H7 (cell line): Measurements from ENCODE around the gene CARMIL1. TPM values are rescaled to one million over a fixed set of nuclear protein-coding genes. Genes with fewer than 3 reads are reported as not detected.
A peak's percentile ranks its signal among the peaks of the same experiment; 100 is the strongest.

Experiments
- DNase-seq: peaks from one replicate; pipeline ENCODE4 v3.0.0; 2012
- H3K27me3 ChIP-seq: 2 replicates; pipeline ENCODE4 v1.6.0; 2011; ENCODE audit warnings: mild to moderate bottlenecking, low read length; ENCODE audit not compliant: control insufficient read depth, insufficient read depth
- H3K36me3 ChIP-seq: replicated peaks from 2 replicates; pipeline ENCODE4 v1.5.1; 2011; ENCODE audit warnings: low read length; ENCODE audit not compliant: control insufficient read depth, insufficient read depth
- H3K4me3 ChIP-seq: 2 replicates; pipeline ENCODE4 v1.5.1; 2011; ENCODE audit warnings: low read depth, mild to moderate bottlenecking, control low read depth, low read length, moderate library complexity; ENCODE audit not compliant: insufficient read depth
- total RNA-seq: library from RNA; depleted of rRNA; stranded (reverse); fragments of >200 nt; shearing (Covaris generic); gene quantifications from 2 replicates; pipeline ENCODE4 v1.2.3, GENCODE V29; 2014; rRNA removed

CARMIL1 gene
- total RNA-seq, result 19.4 and 23.4 TPM in 2 replicates

- no peaks in the 10 kb centered on the region for H3K36me3 ChIP-seq
Measured at GRCh38 chr6:25278914-25279747, at the start of gene CARMIL1. Gene CARMIL1 (plus strand): TSS chr6:25279374. CDS start chr6:25279796, 422 bp downstream.

DNA sequence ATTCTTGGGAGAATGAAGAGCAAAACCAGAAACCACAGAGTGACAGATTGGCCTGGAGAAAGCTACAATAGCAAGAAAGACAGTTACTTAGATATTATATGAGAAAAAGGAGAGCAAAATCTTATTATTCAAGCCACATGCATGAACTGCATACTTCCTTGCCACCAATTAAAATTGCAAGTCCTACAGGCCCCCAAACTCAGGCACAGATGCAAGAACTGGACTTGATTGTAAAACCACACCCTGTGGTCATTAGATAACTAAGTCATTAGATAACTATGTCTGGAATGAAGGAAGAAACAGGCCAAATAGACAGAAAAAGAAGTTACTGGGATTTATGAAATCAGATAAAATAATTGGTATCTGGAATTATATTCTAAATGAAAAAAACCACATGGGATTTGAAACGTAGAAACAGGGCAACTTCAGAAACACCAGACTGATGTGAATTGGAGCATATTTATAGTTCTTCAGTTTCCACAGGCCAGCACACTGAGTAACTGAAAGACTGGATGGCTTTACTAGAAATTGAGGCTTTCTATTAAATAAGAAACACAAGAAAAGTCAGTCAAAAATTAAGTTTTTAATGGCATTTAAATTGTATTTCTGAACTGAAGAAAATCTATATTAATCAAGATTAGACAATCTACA is 49.4 kb upstream of the CARMIL1 start:
- no peaks in the 10 kb centered on the region for H3K27me3 ChIP-seq
- no peaks in the 10 kb centered on the region for H3K36me3 ChIP-seq
- DNase-seq, result no peak
- no peak overlapping the region for H3K4me3 ChIP-seq

More at GRCh38 chr6:25278914-25279747, at the start of gene CARMIL1:
- DNase-seq, result peak; percentile 93
- Histone ChIP-seq H3K27me3 (no peaks in the 10 kb centered on the region), H3K4me3 (peak within 1 kb of the TSS; percentile 98)

- Histone ChIP-seq H3K36me3 (no peaks in the 10 kb centered on the region), H3K4me3 (no peak overlapping the region), H3K27me3 (no peaks in the 10 kb centered on the region)
- DNase-seq, result no peak
Measured at GRCh38 chr6:25232479-25232878, 46.7 kb upstream of the CARMIL1 start.

DNA sequence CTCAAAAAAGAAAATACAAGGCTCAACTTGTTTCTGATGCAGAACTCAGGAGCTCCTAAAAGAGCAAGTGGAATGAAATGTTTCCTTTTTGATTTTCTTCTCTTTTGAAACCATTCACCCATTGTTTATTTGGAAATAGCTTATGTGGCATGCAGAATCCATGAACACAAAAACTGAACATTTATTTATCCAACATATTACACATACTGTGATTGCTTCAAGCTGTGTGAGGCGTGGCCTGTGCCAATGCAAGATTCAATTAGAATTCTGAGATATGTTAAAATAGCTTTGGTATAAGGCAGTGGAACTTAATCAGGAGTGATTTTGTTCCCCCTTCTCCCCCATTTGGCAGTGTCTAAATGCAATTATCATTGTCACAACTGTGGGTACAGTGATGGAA is 45.9 kb upstream of the CARMIL1 start:
- H3K36me3 ChIP-seq, result no peaks in the 10 kb centered on the region
- no peak overlapping the region for H3K4me3 ChIP-seq
- no peaks in the 10 kb centered on the region for H3K27me3 ChIP-seq
- DNase-seq, result no peak

GRCh38 chr6:25237579-25237978 is 41.6 kb upstream of the CARMIL1 start:
- no peak overlapping the region for H3K4me3 ChIP-seq
- DNase-seq, result no peak
- no peaks in the 10 kb centered on the region for H3K36me3 ChIP-seq
- no peaks in the 10 kb centered on the region for H3K27me3 ChIP-seq

DNA sequence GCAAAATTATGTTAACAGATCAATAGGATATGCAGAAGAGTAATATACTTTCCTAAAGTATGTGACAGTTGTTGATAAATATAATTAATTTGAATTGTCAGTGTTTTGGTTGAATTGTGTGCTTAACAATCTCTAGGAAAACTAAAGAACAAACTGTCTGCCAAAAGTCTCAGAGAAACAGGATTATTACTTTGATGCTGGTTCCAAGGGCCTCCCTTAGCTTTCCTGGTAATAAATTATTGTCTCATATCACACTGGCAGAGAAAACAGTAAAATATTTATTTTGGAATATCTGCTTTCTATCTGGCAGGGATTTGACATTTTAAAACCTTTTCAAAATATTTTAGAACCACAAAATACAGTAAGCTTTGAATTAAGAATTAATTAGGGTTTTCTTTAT is 40.1 kb upstream of the CARMIL1 start:
- DNase-seq, result no peak
- Histone ChIP-seq H3K27me3 (no peaks in the 10 kb centered on the region), H3K36me3 (no peaks in the 10 kb centered on the region), H3K4me3 (no peak overlapping the region)

DNA sequence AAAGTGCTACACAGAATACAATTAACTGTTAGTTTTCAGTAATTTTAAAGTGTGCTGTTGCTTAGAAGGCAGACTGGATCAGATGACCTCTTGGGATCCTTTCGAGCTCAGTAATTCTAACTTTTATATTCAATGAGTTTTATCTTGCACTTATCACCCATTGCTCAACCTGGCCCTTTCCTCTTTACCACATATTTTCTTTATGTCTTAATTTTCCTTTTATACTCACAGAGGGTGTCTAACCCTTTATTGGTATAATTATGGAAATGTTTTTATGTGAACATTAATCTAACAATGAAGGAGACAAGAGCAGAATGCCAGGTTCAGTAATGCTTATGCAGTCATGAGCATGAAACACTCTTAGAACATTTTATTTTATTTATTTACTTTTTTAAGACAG is 39.7 kb upstream of the CARMIL1 start:
- no peak for DNase-seq
- Histone ChIP-seq H3K27me3 (no peaks in the 10 kb centered on the region), H3K4me3 (no peak overlapping the region), H3K36me3 (no peaks in the 10 kb centered on the region)

GRCh38 chr6:25242567-25242966 is 36.6 kb upstream of the CARMIL1 start:
- no peak overlapping the region for H3K4me3 ChIP-seq

DNA sequence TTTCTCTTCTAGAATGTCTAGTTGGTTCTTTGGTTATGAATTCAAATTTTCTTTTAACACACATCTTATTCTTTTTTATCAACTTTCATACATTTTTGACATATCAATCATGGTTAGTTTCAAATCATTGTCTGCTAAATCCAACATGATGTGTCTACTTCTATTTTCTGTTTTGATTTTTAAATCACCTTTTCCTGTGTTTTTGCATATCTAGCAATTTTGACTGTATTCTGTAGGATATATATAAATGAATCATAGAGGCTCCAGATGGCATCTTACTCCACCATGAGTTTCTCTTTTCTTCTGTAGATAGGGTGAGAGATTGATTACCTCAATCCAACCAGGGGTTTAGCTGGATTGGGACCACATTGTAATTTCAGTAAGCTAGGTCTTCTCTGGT is 34.3 kb upstream of the CARMIL1 start:
- Histone ChIP-seq H3K4me3 (no peak overlapping the region), H3K36me3 (no peaks in the 10 kb centered on the region), H3K27me3 (no peaks in the 10 kb centered on the region)
- no peak for DNase-seq

More at GRCh38 chr6:25242567-25242966, 36.6 kb upstream of the CARMIL1 start:
- H3K36me3 ChIP-seq, result no peaks in the 10 kb centered on the region
- no peaks in the 10 kb centered on the region for H3K27me3 ChIP-seq
- no peak for DNase-seq

- Histone ChIP-seq H3K4me3 (no peak overlapping the region), H3K27me3 (no peaks in the 10 kb centered on the region), H3K36me3 (no peaks in the 10 kb centered on the region)
- DNase-seq, result no peak
Measured at GRCh38 chr6:25248123-25248522, 31.1 kb upstream of the CARMIL1 start.

DNA sequence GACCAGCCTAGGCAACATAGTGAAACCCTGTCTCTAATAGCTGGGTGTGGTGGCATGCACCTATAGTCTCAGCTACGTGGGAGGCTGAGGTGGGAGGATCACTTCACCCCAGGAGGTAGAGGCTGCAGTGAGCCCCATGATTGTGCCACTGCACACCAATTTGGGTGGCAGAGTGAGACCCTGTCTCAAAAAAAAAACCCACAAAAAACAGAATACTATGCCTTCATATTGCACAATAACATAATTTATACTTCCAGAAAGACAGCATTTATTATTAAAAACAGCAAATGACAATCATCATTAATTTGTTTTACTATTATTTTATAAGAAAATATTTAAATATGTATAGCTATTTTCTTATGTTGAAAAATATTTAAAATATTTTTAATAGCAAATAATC is 30.0 kb upstream of the CARMIL1 start:
- Histone ChIP-seq H3K4me3 (no peak overlapping the region), H3K36me3 (no peaks in the 10 kb centered on the region), H3K27me3 (no peaks in the 10 kb centered on the region)
- no peak for DNase-seq

DNA sequence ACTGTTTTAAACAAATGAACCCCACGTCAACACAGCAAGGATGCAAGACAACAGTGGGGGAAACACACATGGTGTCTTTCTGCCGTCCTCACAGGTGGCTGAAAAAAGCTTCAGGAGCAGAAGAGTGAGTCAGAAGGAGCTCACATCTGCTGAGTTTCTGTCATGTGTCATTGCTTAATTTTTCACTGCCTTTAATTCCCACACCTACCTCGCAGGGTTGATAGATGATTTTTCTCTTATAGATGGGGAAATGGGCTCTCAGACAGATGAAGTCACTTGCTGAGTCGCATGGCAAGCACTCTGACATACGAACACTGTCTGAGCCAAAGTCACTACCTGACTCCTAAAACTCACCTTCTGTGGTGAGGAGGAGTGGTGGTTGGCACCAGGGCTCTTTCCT is 28.3 kb upstream of the CARMIL1 start:
- H3K27me3 ChIP-seq, result no peaks in the 10 kb centered on the region
- H3K4me3 ChIP-seq, result no peak overlapping the region
- no peak for DNase-seq
- no peaks in the 10 kb centered on the region for H3K36me3 ChIP-seq

DNA sequence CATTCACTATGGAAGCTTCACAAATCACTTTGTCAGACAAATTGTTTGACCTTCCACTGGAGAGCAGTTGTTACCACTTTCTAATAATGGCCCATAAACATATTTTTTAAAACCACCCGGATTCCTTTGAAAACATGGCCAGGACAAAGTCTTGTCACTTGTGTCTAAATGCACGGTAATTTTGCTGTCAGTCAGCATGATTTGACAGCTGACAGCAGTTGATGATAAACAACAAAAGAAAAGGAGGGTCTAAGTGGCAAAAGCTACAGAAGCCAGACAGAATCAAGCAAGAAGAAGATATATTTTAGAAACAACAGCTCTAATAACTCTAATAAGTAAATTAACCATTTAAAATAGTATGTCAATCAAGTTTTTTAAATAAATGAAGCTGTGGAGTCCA is 27.7 kb upstream of the CARMIL1 start:
- no peak for DNase-seq
- Histone ChIP-seq H3K36me3 (no peaks in the 10 kb centered on the region), H3K27me3 (no peaks in the 10 kb centered on the region), H3K4me3 (no peak overlapping the region)

GRCh38 chr6:25253351-25253750 is 25.8 kb upstream of the CARMIL1 start:
- Histone ChIP-seq H3K4me3 (no peak overlapping the region), H3K27me3 (no peaks in the 10 kb centered on the region), H3K36me3 (no peaks in the 10 kb centered on the region)
- DNase-seq, result no peak

DNA sequence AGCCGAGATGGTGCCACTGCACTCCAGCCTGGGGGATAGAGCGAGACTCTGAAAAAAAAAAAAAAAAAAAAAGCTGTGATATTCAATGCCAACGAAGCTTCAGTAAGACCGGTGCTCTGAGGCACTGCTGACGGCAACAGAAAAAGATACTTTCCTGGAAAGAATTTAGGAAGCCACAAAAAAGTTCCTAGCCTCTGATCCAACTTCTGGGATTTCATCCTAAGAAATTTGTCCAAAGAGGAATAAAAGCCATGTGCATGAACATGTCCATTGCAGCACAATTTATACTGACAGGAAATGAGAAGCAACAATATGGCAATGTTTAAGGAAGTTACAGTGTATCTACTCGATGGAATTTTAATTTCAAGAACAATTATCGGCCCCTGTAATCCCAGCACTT is 24.5 kb upstream of the CARMIL1 start:
- H3K27me3 ChIP-seq, result no peaks in the 10 kb centered on the region
- no peaks in the 10 kb centered on the region for H3K36me3 ChIP-seq
- no peak overlapping the region for H3K4me3 ChIP-seq
- no peak for DNase-seq
